Type B pancreatic cell (in vitro differentiated cells): ENCODE results near the gene RHOH. TPM values are rescaled to one million over a fixed set of nuclear protein-coding genes. Genes with fewer than 3 reads are reported as not detected.

Experiments
- DNase-seq: peaks from one replicate; pipeline ENCODE4 v3.0.0; 2021; ENCODE audit warnings: mixed read lengths; ENCODE audit not compliant: unreplicated experiment; ENCODE audit errors: extremely low spot score
- H3K27ac Mint-ChIP-seq: 2 replicates; pipeline ENCODE4 v1.8.0; 2021; ENCODE audit warnings: mild to moderate bottlenecking, mixed read lengths
- H3K27me3 Mint-ChIP-seq: 2 replicates; pipeline ENCODE4 v1.8.0; 2021; ENCODE audit warnings: mixed read lengths
- H3K36me3 Mint-ChIP-seq: 2 replicates; pipeline ENCODE4 v1.8.0; 2021; ENCODE audit warnings: mixed read lengths
- H3K4me1 Mint-ChIP-seq: one replicate; pipeline ENCODE4 v1.8.0; 2021; ENCODE audit warnings: mixed read lengths; ENCODE audit not compliant: unreplicated experiment
- H3K4me3 Mint-ChIP-seq: 2 replicates; pipeline ENCODE4 v1.8.0; 2021; ENCODE audit warnings: mild to moderate bottlenecking, mixed read lengths
- H3K9me3 Mint-ChIP-seq: 2 replicates; pipeline ENCODE4 v1.8.0; 2021; ENCODE audit warnings: mixed read lengths
- total RNA-seq: library from RNA; stranded (reverse); gene quantifications from 2 replicates; pipeline ENCODE4 v1.2.1, GENCODE V29; 2021; ENCODE audit warnings: low replicate concordance
- TF ChIP-seq, protein P1 (sequence below): fragments of 200-600 bp; sonication (generic); conservative IDR thresholded peaks from 2 replicates; pipeline ENCODE4 v1.5.0; 2021; ENCODE audit warnings: antibody characterized with exemption, mild to moderate bottlenecking

Gene RHOH
- total RNA-seq, 1 donor from 2014 or later, result 5.4 TPM

DNA sequence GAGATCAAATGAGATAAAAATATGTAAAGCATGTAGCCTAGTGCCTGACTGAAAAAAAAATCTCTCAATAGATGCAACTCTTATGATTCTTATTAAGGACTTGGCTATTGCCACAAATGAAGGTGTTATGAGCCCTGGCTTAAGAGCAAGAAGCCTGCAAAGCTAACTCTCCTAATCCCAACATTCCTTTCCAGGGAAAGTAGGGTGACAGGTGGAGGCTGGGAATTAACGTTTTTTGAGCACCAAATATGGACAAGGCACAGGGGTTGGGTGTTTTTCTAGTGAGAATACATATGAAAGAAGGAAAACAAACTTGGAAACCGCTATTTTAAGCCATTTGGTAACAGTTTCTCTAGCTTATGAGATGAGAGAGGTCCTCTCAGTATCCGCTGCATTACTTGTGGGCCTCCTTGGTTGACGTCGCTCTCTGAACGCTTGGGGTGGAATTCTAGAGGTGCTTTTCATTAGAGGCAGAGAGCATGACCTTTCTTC, 2.4 kb downstream of the RHOH start:
- H3K9me3 Mint-ChIP-seq, result no peaks in the 10 kb centered on the region
- no peak for DNase-seq
- no peak overlapping the region for H3K27ac Mint-ChIP-seq
- peaks cover 3% of the 10 kb centered on the region for H3K27me3 Mint-ChIP-seq
- H3K4me3 Mint-ChIP-seq, result peak overlapping the region; percentile 51
- TF ChIP-seq, protein P1, sequence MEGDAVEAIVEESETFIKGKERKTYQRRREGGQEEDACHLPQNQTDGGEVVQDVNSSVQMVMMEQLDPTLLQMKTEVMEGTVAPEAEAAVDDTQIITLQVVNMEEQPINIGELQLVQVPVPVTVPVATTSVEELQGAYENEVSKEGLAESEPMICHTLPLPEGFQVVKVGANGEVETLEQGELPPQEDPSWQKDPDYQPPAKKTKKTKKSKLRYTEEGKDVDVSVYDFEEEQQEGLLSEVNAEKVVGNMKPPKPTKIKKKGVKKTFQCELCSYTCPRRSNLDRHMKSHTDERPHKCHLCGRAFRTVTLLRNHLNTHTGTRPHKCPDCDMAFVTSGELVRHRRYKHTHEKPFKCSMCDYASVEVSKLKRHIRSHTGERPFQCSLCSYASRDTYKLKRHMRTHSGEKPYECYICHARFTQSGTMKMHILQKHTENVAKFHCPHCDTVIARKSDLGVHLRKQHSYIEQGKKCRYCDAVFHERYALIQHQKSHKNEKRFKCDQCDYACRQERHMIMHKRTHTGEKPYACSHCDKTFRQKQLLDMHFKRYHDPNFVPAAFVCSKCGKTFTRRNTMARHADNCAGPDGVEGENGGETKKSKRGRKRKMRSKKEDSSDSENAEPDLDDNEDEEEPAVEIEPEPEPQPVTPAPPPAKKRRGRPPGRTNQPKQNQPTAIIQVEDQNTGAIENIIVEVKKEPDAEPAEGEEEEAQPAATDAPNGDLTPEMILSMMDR, result no peak
- peaks cover 23% of the 10 kb centered on the region for H3K4me1 Mint-ChIP-seq
- H3K36me3 Mint-ChIP-seq, result no peaks in the 10 kb centered on the region

DNA sequence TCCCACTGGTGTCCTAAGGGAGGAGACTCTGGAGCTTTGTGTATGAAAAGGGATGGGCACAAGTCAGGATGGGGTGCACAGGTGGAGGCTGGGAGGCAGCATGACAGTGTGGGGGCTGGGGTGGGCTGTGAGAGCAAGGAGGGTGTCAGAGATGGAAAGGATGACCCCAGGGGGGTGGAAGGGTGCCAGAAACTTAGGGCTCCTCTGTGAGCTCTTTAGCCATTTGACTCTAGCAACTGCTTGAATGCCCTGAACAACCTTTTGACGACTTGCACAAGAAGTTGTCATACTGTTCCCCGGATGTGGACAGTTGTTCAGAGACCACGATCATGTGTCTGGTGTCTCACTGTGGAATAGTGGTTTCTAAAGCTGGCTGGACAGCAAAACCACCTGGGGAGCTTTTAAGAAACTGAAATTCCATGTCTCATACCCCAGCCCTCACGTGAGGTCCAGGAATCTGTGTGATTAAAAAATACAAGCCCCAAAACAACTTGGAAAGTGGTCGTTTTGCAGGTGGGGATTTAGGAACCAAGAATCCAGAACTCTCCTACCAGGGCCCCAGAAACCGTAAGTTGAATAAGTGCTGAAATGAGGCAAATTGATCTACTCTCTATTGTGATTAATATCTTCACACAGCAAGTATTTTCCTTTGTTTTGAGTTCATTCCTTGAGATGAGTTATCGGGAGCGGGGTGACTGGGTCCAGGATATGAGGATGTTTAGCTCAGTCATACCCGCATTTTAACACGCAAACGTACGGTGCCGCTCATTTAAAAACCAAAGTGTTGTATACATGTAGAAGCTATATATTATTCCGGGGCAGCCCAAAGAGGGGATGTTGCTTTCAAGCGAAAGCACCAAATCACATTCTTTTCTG, 3.4 kb downstream of the RHOH start:
- Mint-ChIP-seq H3K27me3 (peaks cover 3% of the 10 kb centered on the region), H3K4me3 (no peak overlapping the region), H3K4me1 (peaks cover 15% of the 10 kb centered on the region), H3K36me3 (no peaks in the 10 kb centered on the region), H3K27ac (no peak overlapping the region), H3K9me3 (no peaks in the 10 kb centered on the region)
- TF ChIP-seq, protein P1, result no peak
- no peak for DNase-seq

DNA sequence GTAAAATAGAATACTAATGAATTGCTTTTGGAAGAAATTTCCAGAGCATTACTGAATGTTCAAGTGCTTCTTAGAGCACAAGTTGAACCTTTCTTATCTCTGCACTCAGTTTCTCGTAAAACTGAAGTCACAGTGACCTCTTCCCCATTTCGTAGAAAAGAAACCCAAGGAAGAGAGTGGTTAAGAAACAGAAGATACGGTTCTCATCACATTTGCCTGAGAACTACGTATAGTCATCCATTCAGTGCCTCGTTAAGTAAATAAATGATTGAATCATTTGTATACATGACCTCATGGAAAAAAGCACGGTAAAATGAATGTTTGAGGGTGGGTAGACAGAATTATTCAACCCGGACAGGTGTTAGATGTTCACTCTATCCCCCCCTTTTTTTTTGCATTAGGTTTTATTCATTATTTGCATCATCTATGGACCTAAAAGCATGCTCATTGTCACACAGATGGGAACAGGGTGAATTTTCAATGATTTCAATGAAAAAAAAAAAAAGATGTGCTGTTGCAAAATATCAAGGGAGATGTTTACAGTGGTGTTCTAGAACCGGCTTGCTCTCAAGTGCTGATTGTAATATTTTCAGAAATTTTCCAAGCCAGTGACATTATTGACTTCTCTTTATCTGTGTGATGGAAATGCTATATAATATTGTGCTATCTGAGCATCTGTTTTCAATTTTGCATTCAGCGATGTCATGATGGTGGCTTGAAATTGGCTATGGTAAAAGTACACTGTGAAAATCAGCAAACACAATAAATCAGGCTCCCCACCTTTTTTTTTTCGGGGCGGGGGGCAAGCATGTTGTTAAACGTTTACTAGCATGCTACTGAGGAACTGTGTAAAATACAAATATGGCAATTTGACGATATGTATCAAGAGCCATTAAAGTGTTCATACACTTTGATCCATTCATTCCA, 4.3 kb downstream of the RHOH start:
- TF ChIP-seq, protein P1, result no peak
- no peaks in the 10 kb centered on the region for H3K36me3 Mint-ChIP-seq
- no peak overlapping the region for H3K27ac Mint-ChIP-seq
- peaks cover 3% of the 10 kb centered on the region for H3K27me3 Mint-ChIP-seq
- peaks cover 20% of the 10 kb centered on the region for H3K4me1 Mint-ChIP-seq
- no peak overlapping the region for H3K4me3 Mint-ChIP-seq
- no peaks in the 10 kb centered on the region for H3K9me3 Mint-ChIP-seq
- no peak for DNase-seq

GRCh38 chr4:40201898-40202297, 5.1 kb downstream of the RHOH start:
- Mint-ChIP-seq H3K4me1 (peaks cover 15% of the 10 kb centered on the region), H3K36me3 (no peaks in the 10 kb centered on the region), H3K27me3 (peaks cover 3% of the 10 kb centered on the region), H3K4me3 (no peak overlapping the region), H3K9me3 (no peaks in the 10 kb centered on the region), H3K27ac (no peak overlapping the region)
- TF ChIP-seq, protein P1, result no peak
- no peak for DNase-seq

- DNase-seq, result no peak
- H3K27ac Mint-ChIP-seq, result no peak overlapping the region
- TF ChIP-seq, protein P1, result no peak
- no peaks in the 10 kb centered on the region for H3K9me3 Mint-ChIP-seq
- peaks cover 13% of the 10 kb centered on the region for H3K4me1 Mint-ChIP-seq
- H3K36me3 Mint-ChIP-seq, result no peaks in the 10 kb centered on the region
- H3K27me3 Mint-ChIP-seq, result peaks cover 3% of the 10 kb centered on the region
- no peak overlapping the region for H3K4me3 Mint-ChIP-seq
Measured at GRCh38 chr4:40202474-40202873, 5.6 kb downstream of the RHOH start.
